ENCODE measurements around the gene ULK1.
"Not testable (repeated sequence)": the region's sequence is repeated elsewhere in the genome, so short reads cannot be mapped to it uniquely, and the experiment has no call there.

ULK1 gene

DNA sequence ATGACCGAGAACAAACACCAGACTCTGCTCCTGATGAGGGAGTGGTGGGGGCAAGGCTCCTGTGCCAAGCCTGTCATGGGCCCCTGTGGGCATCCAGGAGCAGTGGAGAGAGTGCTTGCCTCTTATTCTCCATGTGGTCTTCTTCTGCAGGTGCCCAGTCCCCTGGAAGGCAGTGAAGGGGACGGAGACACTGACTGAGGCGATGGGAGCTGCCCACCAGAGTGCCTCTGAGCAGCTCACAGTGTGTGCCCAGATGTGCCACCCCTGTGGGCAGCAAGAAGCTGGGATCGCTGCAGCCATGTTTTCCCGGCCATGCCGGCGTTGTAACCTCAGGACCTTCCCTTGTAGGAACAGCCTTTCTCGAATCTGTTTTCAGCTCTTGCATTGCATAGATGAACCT lies 49.0 kb downstream of the ULK1 start:
- DNase-seq (ENCODE audit: low read depth) = no peak

DNA sequence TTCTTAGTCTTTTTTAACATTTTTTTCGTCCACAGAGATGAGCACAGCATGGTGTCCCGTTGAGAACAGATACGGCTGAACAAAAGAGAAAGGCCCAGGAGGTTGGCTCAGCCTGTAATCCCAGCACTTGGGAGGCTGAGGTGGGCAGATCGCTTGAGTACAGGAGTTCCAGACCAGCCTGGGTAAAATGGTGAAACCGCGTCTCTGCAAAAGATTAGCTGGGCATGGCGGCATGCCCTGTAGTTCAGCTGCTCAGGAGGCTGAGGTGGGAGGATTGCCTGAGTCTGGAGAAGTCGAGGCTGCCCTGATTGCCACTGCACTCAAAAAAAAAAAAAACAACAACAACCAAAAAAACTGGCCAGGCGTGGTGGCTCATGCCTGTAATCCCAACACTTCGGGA lies 49.5 kb downstream of the ULK1 start:
- no peak for DNase-seq (ENCODE audit: low read depth)

GRCh38 chr12:131944601-131945251 lies 50.3 kb downstream of the ULK1 start:
- no peak for DNase-seq (ENCODE audit: low read depth)

GRCh38 chr12:131946757-131947156 lies 52.3 kb downstream of the ULK1 start:
- DNase-seq (ENCODE audit: low read depth) = no peak

- DNase-seq (ENCODE audit: low read depth) = no peak
These were observed 53.1 kb downstream of the ULK1 start for GRCh38 chr12:131947482-131948027.

DNA sequence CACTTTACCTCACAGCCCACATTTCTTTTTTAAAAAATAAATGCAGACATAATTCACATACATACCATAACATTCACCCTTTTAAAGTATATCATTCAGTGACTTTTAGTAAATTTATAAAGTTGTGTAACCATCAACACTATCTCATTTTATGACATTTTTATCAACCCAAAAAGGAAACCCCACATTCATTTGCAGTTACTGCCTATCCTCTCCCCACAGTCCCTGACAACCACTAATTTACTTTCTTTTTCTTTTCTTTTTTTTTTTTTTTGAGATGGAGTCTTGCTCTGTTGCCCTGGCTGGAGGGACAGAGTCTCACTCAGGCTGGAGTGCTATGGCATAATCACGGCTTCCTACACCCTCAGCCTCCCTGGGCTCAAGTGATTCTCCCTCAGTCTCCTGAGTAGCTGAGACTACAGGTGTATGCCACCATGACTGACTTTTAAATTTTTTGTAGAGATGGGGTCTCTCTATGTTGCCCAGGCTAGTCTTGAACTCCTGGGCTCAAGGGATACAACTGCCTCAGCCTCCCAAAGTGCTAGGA lies 53.8 kb downstream of the ULK1 start:
- no peak for DNase-seq (ENCODE audit: low read depth)

GRCh38 chr12:131948713-131949430 lies 54.5 kb downstream of the ULK1 start:
- not testable (repeated sequence) for DNase-seq (ENCODE audit: low read depth)

GRCh38 chr12:131949431-131950181 lies 55.2 kb downstream of the ULK1 start, which contains the start of gene EP400:
EP400 (plus strand) TSS chr12:131949942; CDS start chr12:131960620, 10,678 bp downstream.
- DNase-seq (ENCODE audit: low read depth) = peak; percentile 90

- no peak for DNase-seq (ENCODE audit: low read depth)
These were observed 55.9 kb downstream of the ULK1 start for GRCh38 chr12:131950182-131950913.

- not testable (repeated sequence) for DNase-seq (ENCODE audit: low read depth)
These were observed 59.4 kb downstream of the ULK1 start for GRCh38 chr12:131953810-131954209.

GRCh38 chr12:131954460-131954859 lies 60.0 kb downstream of the ULK1 start:
- not testable (repeated sequence) for DNase-seq (ENCODE audit: low read depth)

DNA sequence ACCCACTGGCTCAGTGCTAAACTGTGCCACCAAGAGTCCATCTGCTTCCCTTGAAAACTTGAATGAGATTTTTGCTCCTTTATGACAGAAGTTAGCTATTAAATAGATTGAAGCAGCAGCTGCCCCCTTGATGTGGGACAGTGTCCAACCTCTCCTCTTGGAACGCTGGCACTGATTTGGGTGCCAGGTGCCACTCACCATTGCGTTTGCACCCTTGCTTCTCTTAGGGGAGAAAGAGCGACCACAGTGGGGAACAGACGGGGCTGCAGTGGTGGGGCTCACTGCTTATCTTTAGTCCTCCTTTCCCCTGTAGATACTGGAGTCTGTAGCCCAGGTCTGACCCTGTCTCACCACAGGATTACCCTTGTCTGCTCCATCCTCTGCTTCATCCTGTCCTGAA lies 64.7 kb downstream of the ULK1 start:
- DNase-seq (ENCODE audit: low read depth) = no peak

GRCh38 chr12:131959641-131960589 lies 65.5 kb downstream of the ULK1 start:
- DNase-seq (ENCODE audit: low read depth) = no peak

DNA sequence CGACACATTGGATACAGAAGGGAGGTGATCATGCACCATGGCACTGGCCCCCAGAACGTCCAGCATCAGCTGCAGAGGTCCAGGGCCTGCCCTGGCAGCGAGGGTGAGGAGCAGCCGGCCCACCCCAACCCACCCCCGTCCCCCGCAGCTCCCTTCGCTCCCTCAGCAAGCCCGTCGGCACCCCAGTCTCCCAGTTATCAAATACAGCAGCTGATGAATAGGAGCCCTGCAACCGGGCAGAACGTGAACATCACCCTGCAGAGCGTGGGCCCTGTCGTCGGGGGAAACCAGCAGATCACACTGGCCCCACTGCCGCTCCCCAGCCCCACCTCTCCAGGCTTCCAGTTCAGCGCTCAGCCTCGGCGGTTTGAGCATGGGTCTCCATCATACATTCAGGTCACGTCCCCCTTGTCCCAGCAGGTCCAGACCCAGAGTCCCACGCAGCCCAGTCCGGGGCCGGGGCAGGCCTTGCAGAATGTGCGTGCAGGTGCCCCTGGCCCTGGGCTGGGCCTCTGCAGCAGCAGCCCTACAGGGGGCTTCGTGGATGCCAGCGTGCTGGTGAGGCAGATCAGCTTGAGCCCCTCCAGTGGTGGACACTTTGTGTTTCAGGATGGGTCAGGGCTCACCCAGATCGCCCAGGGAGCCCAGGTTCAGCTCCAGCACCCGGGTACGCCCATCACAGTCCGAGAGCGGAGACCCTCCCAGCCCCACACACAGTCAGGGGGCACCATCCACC lies 66.3 kb downstream of the ULK1 start:
- not testable (repeated sequence) for DNase-seq (ENCODE audit: low read depth)

DNA sequence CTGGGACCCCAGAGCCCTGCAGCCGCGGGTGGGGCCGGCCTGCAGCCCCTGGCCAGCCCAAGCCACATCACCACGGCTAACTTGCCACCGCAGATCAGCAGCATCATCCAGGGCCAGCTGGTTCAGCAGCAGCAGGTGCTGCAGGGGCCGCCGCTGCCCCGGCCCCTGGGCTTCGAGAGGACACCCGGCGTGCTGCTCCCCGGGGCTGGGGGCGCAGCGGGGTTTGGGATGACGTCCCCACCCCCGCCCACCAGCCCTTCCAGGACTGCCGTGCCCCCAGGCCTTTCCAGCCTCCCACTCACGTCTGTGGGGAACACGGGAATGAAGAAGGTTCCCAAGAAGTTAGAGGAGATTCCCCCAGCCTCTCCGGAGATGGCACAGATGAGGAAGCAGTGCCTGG lies 66.9 kb downstream of the ULK1 start:
- DNase-seq (ENCODE audit: low read depth) = not testable (repeated sequence)

GRCh38 chr12:131962069-131962468 lies 67.6 kb downstream of the ULK1 start:
- no peak for DNase-seq (ENCODE audit: low read depth)

- no peak for DNase-seq (ENCODE audit: low read depth)
These were observed 69.0 kb downstream of the ULK1 start for GRCh38 chr12:131963381-131963780.

DNA sequence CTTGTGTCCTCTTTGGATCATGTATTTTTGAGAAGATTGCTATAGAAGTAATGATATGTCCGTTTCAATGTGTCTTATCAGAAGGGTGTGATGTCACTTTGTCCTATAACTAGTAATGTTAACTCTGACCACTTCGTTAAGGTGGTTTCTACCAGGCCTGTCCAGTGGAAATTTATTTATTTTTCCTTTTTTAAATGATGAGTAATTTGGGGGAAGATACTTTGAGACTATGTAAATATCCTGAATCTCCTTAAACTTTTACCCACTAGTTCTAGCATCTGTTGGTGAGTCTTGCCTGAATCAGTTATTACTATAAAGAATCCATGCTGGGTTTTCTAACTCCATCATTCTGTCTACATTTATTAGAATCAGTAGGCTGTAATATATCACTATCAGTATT lies 70.7 kb downstream of the ULK1 start:
- DNase-seq (ENCODE audit: low read depth) = no peak

DNA sequence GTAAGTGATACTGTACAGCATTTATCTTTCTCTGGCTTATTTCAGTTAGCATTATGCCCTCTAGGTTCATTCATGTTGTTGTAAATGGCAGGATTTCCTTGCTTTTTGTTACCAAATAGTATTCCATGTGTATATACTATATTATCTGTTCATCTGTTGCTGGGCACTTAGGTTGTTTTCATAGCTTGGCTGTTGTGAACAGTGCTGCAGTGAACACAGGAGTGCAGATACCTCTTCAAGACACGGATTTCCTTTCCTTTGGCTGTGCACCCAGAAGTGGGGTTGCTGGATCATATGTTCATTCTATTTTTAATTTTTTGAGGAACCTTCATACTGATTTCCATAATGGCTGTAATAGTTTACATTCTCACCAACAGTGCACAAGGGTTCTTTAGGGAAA lies 76.8 kb downstream of the ULK1 start:
- no peak for DNase-seq (ENCODE audit: low read depth)

Data from stimulated activated CD8-positive, alpha-beta memory T cell treated with anti-CD3 and anti-CD28 coated beads, Interleukin-7, amount 100 ng/mL, for 24 hours (primary cell).